GM21360 (cell line): Measurements from ENCODE around the gene ZNF155.
"Not testable (repeated sequence)": the region's sequence is repeated elsewhere in the genome, so short reads cannot be mapped to it uniquely, and the experiment has no call there.

Experiments used
- ATAC-seq: cut with Tn5 transposase; IDR thresholded peaks from one replicate; pipeline ENCODE4 v1.9.1; 2021; ENCODE audit warnings: mild to moderate bottlenecking, moderate library complexity; ENCODE audit not compliant: unreplicated experiment

Gene ZNF155

GRCh38 chr19:43983912-43984686 is at the start of gene ZNF155:
Gene ZNF155, plus strand, starts transcription at chr19:43984188. Its CDS starts 4,356 bp downstream, at chr19:43988544.
- peak; percentile 88 for ATAC-seq

DNA sequence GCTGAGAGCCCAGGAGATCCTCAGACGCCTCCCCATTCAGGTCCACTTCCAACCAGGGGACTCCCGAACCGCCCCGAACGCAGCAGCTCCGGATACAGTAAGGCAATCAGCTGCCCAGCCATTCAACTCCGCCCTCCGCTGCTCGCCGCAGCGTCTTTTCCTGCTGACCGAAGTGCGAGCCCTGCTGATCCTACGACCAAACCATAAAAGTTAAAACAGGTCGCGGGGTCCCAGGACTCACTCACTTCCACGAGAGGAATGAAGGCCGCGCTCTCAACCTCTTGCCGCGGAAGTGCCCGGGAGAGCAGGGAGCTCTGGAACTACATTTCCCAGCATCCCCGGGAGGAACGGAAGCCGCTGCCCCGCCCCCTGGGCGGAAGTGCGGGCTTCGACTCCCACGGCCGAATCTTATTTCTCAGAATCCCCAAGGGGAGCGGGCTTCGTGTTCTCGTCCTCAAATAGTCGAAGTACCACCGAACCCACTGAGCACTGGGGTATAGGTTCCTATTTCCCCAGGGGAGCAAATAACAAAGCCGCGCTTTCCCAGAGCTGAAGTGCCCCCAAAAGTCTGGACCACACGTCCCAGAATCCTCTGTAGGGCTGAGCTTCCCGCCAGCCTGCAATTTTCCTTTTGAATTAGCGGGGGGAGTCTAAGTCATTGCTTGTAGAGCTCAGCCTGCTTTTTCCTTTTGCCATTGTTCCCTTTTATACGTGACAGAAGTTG is 48.8 kb upstream of the ZNF155 start, which contains the start of gene ZNF45:
Gene ZNF45 (minus strand): TSS at position 298 of the 724 bp plus-strand sequence. CDS start 13,097 bp downstream, outside the sequence.
- ATAC-seq, result peak; percentile 88

- ATAC-seq, result no peak
These were observed 47.8 kb upstream of the ZNF155 start for GRCh38 chr19:43936188-43936587.

- no peak for ATAC-seq
These were observed 44.3 kb upstream of the ZNF155 start for GRCh38 chr19:43939557-43940260.

- ATAC-seq, result no peak
These were observed 43.3 kb upstream of the ZNF155 start for GRCh38 chr19:43940719-43941118.

GRCh38 chr19:43941209-43941608 is 42.8 kb upstream of the ZNF155 start:
- no peak for ATAC-seq

- not testable (repeated sequence) for ATAC-seq
These were observed 36.6 kb upstream of the ZNF155 start for GRCh38 chr19:43947412-43947811.

GRCh38 chr19:43949803-43950202 is 34.2 kb upstream of the ZNF155 start:
- not testable (repeated sequence) for ATAC-seq

DNA sequence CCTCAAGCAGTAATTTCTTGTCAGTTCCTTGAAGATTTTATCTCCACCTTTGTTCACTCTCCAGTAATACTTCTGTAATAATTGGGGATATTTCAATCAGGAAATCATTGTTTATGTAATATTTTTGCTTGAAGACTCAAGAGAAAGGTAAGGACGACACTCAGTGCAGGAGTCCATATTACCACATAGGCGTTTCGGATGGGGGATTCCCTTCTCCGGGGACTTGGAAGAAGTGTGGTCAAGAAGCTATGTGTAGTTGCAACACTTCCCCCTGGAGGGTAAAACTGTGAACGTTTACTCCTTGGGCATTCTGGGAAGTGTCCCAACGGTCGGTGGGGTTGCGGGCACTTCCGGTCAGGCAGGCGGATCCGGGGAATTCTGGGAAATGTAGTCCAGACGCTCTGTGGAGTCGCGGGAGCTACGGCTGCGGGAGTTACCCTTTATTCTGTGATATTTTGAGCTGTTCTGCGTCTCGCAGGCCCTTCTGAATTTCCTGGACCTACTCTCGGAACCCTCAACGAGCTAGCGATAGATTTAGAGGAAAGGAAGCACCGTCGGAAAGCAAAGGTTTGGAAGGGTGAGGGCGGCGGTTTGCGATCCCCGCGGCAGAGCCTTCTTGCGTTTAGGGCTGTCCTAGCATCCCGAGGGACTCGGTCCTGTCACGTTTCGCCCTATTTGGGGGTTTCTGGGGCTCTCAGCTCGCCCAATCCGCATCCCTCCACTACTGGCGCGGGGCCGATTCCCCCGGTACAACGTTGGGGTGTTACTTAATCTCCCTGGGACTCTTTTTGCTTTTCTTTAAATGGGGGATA is 32.9 kb upstream of the ZNF155 start, which contains the start of gene ZNF221:
Gene ZNF221 (plus strand): TSS at position 395 of the 812 bp plus-strand sequence. CDS start 11,499 bp downstream, outside the sequence.
- peak; percentile 83 for ATAC-seq

DNA sequence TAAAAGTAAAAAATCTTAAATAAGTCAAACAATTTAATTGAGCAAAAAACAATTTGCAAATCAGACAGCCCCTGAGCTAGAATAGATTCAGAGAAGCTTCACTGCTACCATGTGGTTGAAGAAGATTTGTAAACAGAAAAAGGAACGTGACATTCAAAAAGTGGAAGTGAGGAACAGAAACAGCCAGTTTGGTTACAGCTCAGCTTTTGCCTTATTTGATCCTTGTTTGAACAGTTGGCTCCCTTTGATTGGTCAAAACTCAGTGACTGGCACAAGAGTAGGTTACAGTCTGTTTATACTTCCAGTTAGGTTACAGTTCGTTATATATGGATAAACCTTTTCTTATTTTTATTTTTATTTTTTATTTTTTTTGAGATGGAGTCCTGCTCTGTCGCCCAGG is 27.2 kb upstream of the ZNF155 start:
- ATAC-seq, result no peak

DNA sequence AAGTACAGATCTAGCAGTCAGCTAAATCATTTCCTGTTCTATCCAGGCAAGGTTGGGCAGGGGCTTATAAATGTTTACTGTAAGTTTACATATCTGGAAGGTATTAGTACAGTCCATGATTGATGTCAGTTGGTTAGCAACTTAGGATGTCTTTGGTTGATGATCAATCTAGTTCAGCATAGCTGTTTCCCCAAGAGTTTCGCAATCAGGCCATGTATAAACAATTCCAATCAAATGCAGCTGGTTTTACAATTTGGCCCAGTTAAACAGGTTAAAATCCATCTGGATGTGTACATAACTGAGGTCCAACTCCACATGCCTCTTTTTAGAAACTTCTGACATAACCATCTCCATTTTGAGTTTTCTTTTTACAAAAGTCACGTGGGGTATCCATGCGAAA is 26.1 kb upstream of the ZNF155 start:
- ATAC-seq, result no peak

- no peak for ATAC-seq
These were observed 23.6 kb upstream of the ZNF155 start for GRCh38 chr19:43960411-43960810.

GRCh38 chr19:43966079-43966694 is 17.8 kb upstream of the ZNF155 start:
- ATAC-seq, result no peak

- no peak for ATAC-seq
These were observed 7.3 kb upstream of the ZNF155 start for GRCh38 chr19:43976732-43977131.

DNA sequence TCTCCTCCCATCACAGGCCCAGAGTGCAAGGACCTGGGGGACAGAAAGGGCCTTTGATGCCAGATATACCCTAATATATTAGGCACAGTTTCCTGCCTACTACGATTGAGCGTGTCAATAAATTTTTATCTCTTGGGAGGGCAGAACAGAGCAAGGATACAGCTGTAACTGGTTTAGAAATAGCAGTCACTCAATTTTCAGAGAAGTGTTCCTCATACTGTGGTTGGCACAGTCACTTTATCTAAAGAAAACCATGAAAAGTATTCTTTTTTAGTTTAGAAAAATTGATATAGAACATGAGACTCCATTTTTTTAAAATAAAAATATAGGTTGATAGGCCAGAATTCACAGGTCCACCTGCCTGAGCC is 460 bp upstream of the ZNF155 start:
- ATAC-seq, result no peak

DNA sequence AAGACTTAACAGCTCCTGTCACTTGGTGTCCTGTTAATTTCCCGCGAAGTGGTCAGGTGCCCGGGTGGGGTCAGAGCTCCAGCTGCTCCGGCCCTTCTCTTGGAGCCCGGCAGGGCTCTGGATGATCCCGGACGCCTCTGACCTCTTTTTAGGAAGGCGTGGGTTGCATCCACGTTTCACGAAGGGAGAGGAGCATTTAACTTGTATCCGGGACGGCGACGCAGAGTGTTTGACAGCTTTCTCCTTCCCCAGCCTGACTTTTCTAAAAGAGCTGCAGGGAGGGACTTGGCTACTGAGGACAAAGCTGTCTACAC is 656 bp downstream of the ZNF155 start:
- ATAC-seq, result peak; percentile 19

- no peak for ATAC-seq
These were observed 13.8 kb downstream of the ZNF155 start for GRCh38 chr19:43997631-43998290.

DNA sequence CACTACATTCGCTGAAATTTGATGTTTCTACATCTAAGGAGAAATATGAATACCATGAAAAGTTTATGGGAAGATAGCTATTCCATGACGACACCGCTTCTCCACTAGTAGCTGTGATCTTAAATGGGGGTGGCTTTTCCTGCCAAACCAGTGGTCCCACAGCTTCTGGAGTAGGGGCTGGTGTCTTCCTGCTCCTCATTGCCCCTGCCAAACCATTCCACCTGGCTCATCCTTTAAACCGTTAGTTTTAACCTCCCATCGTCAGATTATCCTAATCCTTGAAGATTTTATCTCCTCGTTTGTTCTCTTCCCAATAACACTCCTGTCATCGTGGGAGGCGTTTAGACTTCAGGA is 18.2 kb downstream of the ZNF155 start:
- ATAC-seq, result no peak

DNA sequence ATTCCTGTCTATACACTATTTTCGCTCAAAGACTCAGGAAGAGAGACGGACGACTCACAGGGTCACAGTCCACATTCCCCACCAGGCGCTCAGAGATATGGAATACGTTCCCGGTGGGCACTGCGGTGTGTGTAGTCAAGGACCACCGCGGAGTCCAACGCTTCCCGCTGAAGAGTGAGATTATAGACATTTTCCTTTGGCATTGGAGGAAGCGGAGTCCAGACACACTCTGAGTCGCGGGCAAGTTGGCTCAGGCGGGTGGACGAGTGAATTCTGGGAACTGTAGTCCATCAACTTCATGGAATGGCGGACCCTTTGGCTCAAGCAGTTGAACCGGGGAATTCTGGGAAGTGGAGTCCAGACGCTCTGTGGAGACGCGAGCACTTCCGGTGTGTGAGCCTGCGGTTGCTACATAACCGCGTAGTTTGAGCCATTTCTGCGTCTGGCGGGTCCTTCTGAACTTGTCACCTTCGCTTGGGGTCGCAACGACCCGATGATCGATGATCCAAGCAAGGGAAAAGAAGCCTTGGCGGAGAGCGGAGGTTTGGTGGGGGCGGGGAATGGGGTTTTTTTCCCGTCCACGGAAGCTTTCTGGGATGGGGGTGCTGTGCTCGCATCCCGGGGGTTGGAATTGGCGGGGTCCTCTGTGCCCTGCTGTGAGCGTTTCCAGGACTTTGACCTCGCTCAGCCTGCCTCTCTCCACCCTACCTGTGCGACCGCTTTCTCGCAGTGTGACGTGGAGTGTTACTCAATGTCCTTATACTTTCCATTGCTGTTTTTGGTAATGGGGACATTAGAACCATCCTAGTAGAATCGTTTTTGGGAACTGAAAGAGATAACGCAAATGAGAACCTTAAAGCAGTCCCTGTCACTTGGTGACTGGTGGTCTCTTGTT is 18.8 kb downstream of the ZNF155 start, which contains the start of gene ZNF230:
Gene ZNF230 (plus strand): TSS at position 392 of the 895 bp plus-strand sequence. CDS start 4,122 bp downstream, outside the sequence.
- ATAC-seq, result peak; percentile 88
